A549 (cell line): ENCODE measurements around the gene HIGD1C. TPM values are rescaled to one million over a fixed set of nuclear protein-coding genes. Genes with fewer than 3 reads are reported as not detected.

Source experiments
- ATAC-seq, 2 experiments: fragments of 200-7000 bp in 1 of 2; fragments of >200 bp in 1 of 2; cut with Nextera tagmentation in 1 of 2; cut with Tn5 transposase in 1 of 2; 3 replicates each; pipeline versions ENCODE4 v1.8.0 to v1.9.1; 2018 to 2020; ENCODE audit warnings: mild to moderate bottlenecking in 1 of 2, moderate library complexity in 1 of 2
- CTCF ChIA-PET: fragments of 300-600 bp; sonication (Branson Sonifier 250); formaldehyde crosslinking; extraction: SDS; loops from one replicate; lab custom pipeline; 2021; ENCODE audit warnings: antibody characterized with exemption, inconsistent platforms; lab: Yijun Ruan, JAX
- POLR2A ChIA-PET: fragments of 350-600 bp; formaldehyde crosslinking; extraction: SDS; loops from one replicate; lab custom pipeline; 2021; ENCODE audit warnings: antibody characterized with exemption, inconsistent platforms; lab: Yijun Ruan, JAX
- DNase-seq, 2 experiments: peaks; one replicate each; pipeline versions ENCODE4 v3.0.0 to v3.0.0-alpha.2; 2011 to 2016; ENCODE audit warnings: low read depth in 1 of 2, low spot score in 1 of 2
- FAIRE-seq: peaks from 2 replicates; lab custom pipeline; 2011; peaks lifted over from hg19 to GRCh38; lab: Jason Lieb, UNC
- H3K27ac ChIP-seq, 2 experiments: fragments of >200 bp; sonication (Bioruptor Twin); formaldehyde crosslinking; 3 replicates each; pipeline ENCODE4 v1.5.1; 2016 to 2017
- H3K4me1 ChIP-seq: fragments of >200 bp; sonication (Bioruptor Twin); formaldehyde crosslinking; 3 replicates; pipeline ENCODE4 v1.6.1; 2016
- H3K4me2 ChIP-seq: fragments of >200 bp; sonication (Bioruptor Twin); formaldehyde crosslinking; 3 replicates; pipeline ENCODE4 v1.6.1; 2016
- H3K4me3 ChIP-seq: fragments of >200 bp; sonication (Bioruptor Twin); formaldehyde crosslinking; 3 replicates; pipeline ENCODE4 v1.5.1; 2016
- H3K9me3 ChIP-seq: fragments of >200 bp; sonication (Bioruptor Twin); formaldehyde crosslinking; 3 replicates; pipeline ENCODE4 v1.6.1; 2016
- BHLHE40 ChIP-seq: IDR thresholded peaks from 2 replicates; pipeline ENCODE4 v1.6.1; 2012; ENCODE audit warnings: low read depth, low read length, inconsistent platforms
- CBX2 ChIP-seq: fragments of 200-600 bp; sonication (generic); IDR thresholded peaks from 2 replicates; pipeline ENCODE4 v1.6.1; 2016; ENCODE audit warnings: low read depth, mild to moderate bottlenecking, borderline replicate concordance
- CBX8 ChIP-seq: fragments of 200-600 bp; sonication (generic); IDR thresholded peaks from 2 replicates; pipeline ENCODE4 v1.6.1; 2016
- CEBPB ChIP-seq, 2 experiments: fragments of >200 bp in 1 of 2; sonication (Bioruptor Twin) in 1 of 2; formaldehyde crosslinking in 1 of 2; IDR thresholded peaks; 2 replicates each; pipeline ENCODE4 v1.6.1; 2012 to 2016
- CHD2 ChIP-seq: fragments of 150-350 bp; IDR thresholded peaks from 2 replicates; pipeline ENCODE4 v1.6.1; 2014; ENCODE audit warnings: low read length; ENCODE audit not compliant: partially characterized antibody
- CTCF ChIP-seq: fragments of >200 bp; sonication (Bioruptor Twin); formaldehyde crosslinking; IDR thresholded peaks from 3 replicates; pipeline ENCODE4 v1.5.1; 2016
- EHF ChIP-seq: fragments of 250-450 bp; sonication (Bioruptor Pico); IDR thresholded peaks from 2 replicates; pipeline ENCODE4 v1.5.0; 2020; ENCODE audit warnings: mild to moderate bottlenecking
- GATA3 ChIP-seq: IDR thresholded peaks from 2 replicates; pipeline ENCODE4 v1.6.1; 2012; ENCODE audit warnings: borderline replicate concordance
- HDAC2 ChIP-seq: fragments of 200-600 bp; sonication (generic); IDR thresholded peaks from 2 replicates; pipeline ENCODE4 v1.6.1; 2016
- HES2 ChIP-seq: fragments of >200 bp; sonication (Bioruptor Twin); formaldehyde crosslinking; IDR thresholded peaks from 2 replicates; pipeline ENCODE4 v1.6.1; 2016
- HEYL ChIP-seq: fragments of 250-450 bp; sonication (Bioruptor Pico); IDR thresholded peaks from 2 replicates; pipeline ENCODE4 v1.8.0; 2021; ENCODE audit warnings: mild to moderate bottlenecking, moderate library complexity
- HMGXB4 ChIP-seq: fragments of 250-450 bp; sonication (Bioruptor Pico); IDR thresholded peaks from 2 replicates; pipeline ENCODE4 v1.5.0; 2021; ENCODE audit warnings: mild to moderate bottlenecking, moderate library complexity, borderline replicate concordance
- JUN ChIP-seq, 2 experiments: fragments of >200 bp; sonication (Bioruptor Twin); formaldehyde crosslinking; IDR thresholded peaks; 2 replicates in 1 of 2; 3 replicates in 1 of 2; pipeline ENCODE4 v1.6.1; 2016 to 2017
- JUNB ChIP-seq: fragments of >200 bp; sonication (Bioruptor Twin); formaldehyde crosslinking; IDR thresholded peaks from 2 replicates; pipeline ENCODE4 v1.6.1; 2016
- KDM5A ChIP-seq: fragments of 200-600 bp; sonication (generic); IDR thresholded peaks from 2 replicates; pipeline ENCODE4 v1.6.1; 2016; ENCODE audit warnings: antibody characterized with exemption, mild to moderate bottlenecking
- MAFK ChIP-seq: fragments of 450-650 bp; IDR thresholded peaks from 2 replicates; pipeline ENCODE4 v1.6.1; 2014; ENCODE audit not compliant: partially characterized antibody
- MAX ChIP-seq: IDR thresholded peaks from 2 replicates; pipeline ENCODE4 v1.6.1; 2012
- PBX3 ChIP-seq: IDR thresholded peaks from 2 replicates; pipeline ENCODE4 v1.6.1; 2012
- POLR2AphosphoS2 ChIP-seq: conservative IDR thresholded peaks from 2 replicates; pipeline ENCODE4 v1.6.1; 2012; ENCODE audit warnings: low read length, improper control_type of control experiment, inconsistent platforms
- RAD21 ChIP-seq, 2 experiments: fragments of >200 bp in 1 of 2; sonication (Bioruptor Twin) in 1 of 2; formaldehyde crosslinking in 1 of 2; IDR thresholded peaks in 1 of 2; conservative IDR thresholded peaks in 1 of 2; 2 replicates in 1 of 2; 3 replicates in 1 of 2; pipeline ENCODE4 v1.6.1; 2012 to 2018; ENCODE audit warnings: inconsistent platforms in 1 of 2
- RARB ChIP-seq: fragments of 250-450 bp; sonication (Bioruptor Pico); IDR thresholded peaks from 2 replicates; pipeline ENCODE4 v1.8.0; 2021; ENCODE audit warnings: mild to moderate bottlenecking, moderate library complexity
- RCOR1 ChIP-seq: fragments of 150-350 bp; IDR thresholded peaks from 2 replicates; pipeline ENCODE4 v1.6.1; 2014; ENCODE audit warnings: antibody characterized with exemption, low read length, low read depth
- RNF2 ChIP-seq: fragments of 200-600 bp; sonication (generic); IDR thresholded peaks from 2 replicates; pipeline ENCODE4 v1.6.1; 2016; ENCODE audit warnings: low read depth, mild to moderate bottlenecking, antibody characterized with exemption, moderate library complexity, borderline replicate concordance
- SREBF2 ChIP-seq: fragments of 450-650 bp; IDR thresholded peaks from 2 replicates; pipeline ENCODE4 v1.6.1; 2014; ENCODE audit warnings: mild to moderate bottlenecking, moderate library complexity
- TFCP2L1 ChIP-seq: fragments of 250-450 bp; sonication (Bioruptor Pico); IDR thresholded peaks from 2 replicates; pipeline ENCODE4 v1.5.0; 2021; ENCODE audit warnings: mild to moderate bottlenecking
- TP53 ChIP-seq: fragments of 250-450 bp; sonication (Bioruptor Pico); IDR thresholded peaks from 2 replicates; pipeline ENCODE4 v1.5.0; 2021; ENCODE audit warnings: mild to moderate bottlenecking, moderate library complexity
- ZFP36 ChIP-seq: fragments of 450-650 bp; IDR thresholded peaks from 2 replicates; pipeline ENCODE4 v1.6.1; 2014; ENCODE audit warnings: borderline replicate concordance; ENCODE audit not compliant: partially characterized antibody
- ZSCAN20 ChIP-seq: fragments of 250-450 bp; sonication (Bioruptor Pico); IDR thresholded peaks from 2 replicates; pipeline ENCODE4 v1.8.0; 2022; ENCODE audit warnings: mild to moderate bottlenecking, moderate library complexity
- WGBS: methylation state at CpG from one replicate; pipeline ENCODE4 v1.1.6; 2017; ENCODE audit errors: missing lambda C conversion rate; 5-methylcytosine and 5-hydroxymethylcytosine counted together
- polyA plus RNA-seq, 4 experiments: library from polyadenylated mRNA; depleted of rRNA in 3 of 4; stranded (reverse); fragments of >200 nt; fragmentation: RNase III in 1 of 4; extraction: RNeasy Plus Mini Kit Qiagen cat#74134 plus additional on column Dnase treatment in 1 of 4; gene quantifications; 2 replicates in 3 of 4; 3 replicates in 1 of 4; pipeline ENCODE4 v1.2.3, GENCODE V29; 2011 to 2017

HIGD1C gene
- polyA plus RNA-seq, 2 of the 4 experiments (the other 2 are of a cell fraction): not detected

GRCh38 chr12:51008329-51009055 is 56.1 kb downstream of the HIGD1C start:
- Histone ChIP-seq H3K9me3 (no peaks in the 10 kb centered on the region), H3K4me3 (no peak overlapping the region), H3K4me2 (no peak overlapping the region), H3K4me1 (no peaks in the 10 kb centered on the region), H3K27ac (no peak overlapping the region)
- POLR2A ChIA-PET: no interaction called here
- CTCF ChIA-PET: interaction anchor here (0.9 to 2.0 kb wide), 4 partner anchors 10 to 242 kb away, joined by 3 to 8 read pairs (median 4); no protein-coding TSS in a partner anchor
- WGBS: 88% methylated on average over 1 of the region's 1 CpG
- FAIRE-seq: no peak
- no peak for ATAC-seq
- no peak for DNase-seq
- TF ChIP-seq ZSCAN20 (CRISPR knock-in tag) (no peak), TP53 (CRISPR knock-in tag) (no peak), HDAC2 (no peak), CBX8 (no peak), MAFK (no peak), CTCF (no peak), ZFP36 (no peak), RCOR1 (no peak), JUNB (no peak), RNF2 (no peak), GATA3 (no peak), MAX (no peak), SREBF2 (no peak), CEBPB (IDR thresholded peaks at IDR 0.05) (no peak), EHF (CRISPR knock-in tag) (no peak), RAD21 (conservative IDR thresholded peaks at IDR 0.05 in 1 of 2, IDR thresholded peaks at IDR 0.05 in 1 of 2) (no peak), POLR2AphosphoS2 (no peak), BHLHE40 (no peak), PBX3 (no peak), RARB (CRISPR knock-in tag) (no peak)

GRCh38 chr12:51009056-51009440 is 56.7 kb downstream of the HIGD1C start:
- Histone ChIP-seq H3K4me1 (no peaks in the 10 kb centered on the region), H3K9me3 (no peaks in the 10 kb centered on the region), H3K27ac (no peak overlapping the region), H3K4me2 (no peak overlapping the region), H3K4me3 (no peak overlapping the region)
- DNase-seq (no peak), FAIRE-seq (no peak), ATAC-seq (no peak)
- no peak for TF ChIP-seq TFCP2L1 (CRISPR knock-in tag)
- no peak for TF ChIP-seq CHD2
- no peak for TF ChIP-seq SREBF2
- TF ChIP-seq CBX2: no peak
- no peak for TF ChIP-seq KDM5A
- no peak for TF ChIP-seq CEBPB (IDR thresholded peaks at IDR 0.05)
- TF ChIP-seq HES2: no peak
- TF ChIP-seq HEYL: no peak
- TF ChIP-seq RNF2: no peak
- no peak for TF ChIP-seq POLR2AphosphoS2
- no peak for TF ChIP-seq JUN (IDR thresholded peaks at IDR 0.05)
- no peak for TF ChIP-seq RCOR1
- no peak for TF ChIP-seq HMGXB4 (CRISPR knock-in tag)
- no peak for TF ChIP-seq TP53 (CRISPR knock-in tag)
- no peak for TF ChIP-seq MAFK
- TF ChIP-seq CBX8: no peak
- ChIA-PET POLR2A (no interaction called here), CTCF (interaction anchor here (0.6 to 2.0 kb wide), 5 partner anchors 9 to 585 kb away, joined by 3 to 5 read pairs (median 4); no protein-coding TSS in a partner anchor)
- WGBS: 92% methylated on average over 8 of the region's 8 CpGs
